Tongue (tissue), 2 donors: Measurements from ENCODE around the gene ACAD10. TPM values are rescaled to one million over a fixed set of nuclear protein-coding genes. Genes with fewer than 3 reads are reported as not detected.
"Not testable (repeated sequence)": the region's sequence is repeated elsewhere in the genome, so short reads cannot be mapped to it uniquely, and the experiment has no call there.

ENCODE experiments used
- DNase-seq: peaks from one replicate; pipeline ENCODE4 v3.0.0-alpha.2; 2015
- total RNA-seq: library from RNA; depleted of rRNA; stranded (reverse); fragments of >200 nt; gene quantifications from one replicate; pipeline ENCODE4 v1.2.3, GENCODE V29; 2014

The ACAD10 gene
- 21.2 TPM for total RNA-seq

DNA sequence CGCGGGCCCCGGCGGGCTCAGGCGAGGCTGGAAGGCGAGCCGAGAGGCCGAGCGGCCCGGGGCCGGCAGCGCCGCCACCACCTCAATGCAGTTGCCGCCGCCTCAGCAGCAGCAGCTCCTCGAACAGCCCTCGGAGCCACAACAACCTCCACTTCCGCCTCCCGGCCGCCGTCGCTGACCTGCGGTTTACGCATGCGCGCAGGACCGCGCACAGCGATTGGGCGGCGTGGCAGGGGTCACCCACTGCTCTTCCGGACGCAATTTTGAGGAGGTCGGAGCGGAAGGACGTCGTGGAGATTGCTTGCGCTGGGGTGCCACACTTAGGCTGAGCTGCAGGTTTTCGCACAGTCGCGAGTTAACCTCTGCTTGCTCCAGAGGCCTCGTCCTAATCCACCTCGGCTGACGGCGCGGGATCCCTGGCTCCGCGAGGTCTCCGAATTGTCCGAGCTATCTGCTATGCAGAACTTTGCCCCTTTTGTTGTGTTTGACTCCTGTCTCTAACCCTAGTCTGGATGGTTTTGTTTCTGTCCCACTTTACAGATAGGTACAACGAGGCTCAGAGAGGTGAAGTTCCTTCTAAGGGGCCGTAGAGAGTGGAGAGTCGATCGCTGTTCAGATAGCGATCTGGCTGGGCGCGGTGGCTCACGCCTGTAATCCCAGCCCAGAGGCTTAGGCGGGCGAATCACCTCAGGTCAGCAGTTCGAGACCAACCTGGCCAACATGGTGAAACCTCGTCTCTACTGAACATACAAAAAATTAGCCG lies at the start of gene ACAD10, which contains the start of gene BRAP:
Gene ACAD10, plus strand, starts transcription at position 243 of the 763 bp plus-strand sequence. CDS start 6,657 bp downstream, outside the sequence.
Gene BRAP, minus strand, starts transcription at position 146 of the 763 bp plus-strand sequence. CDS start 164 bp downstream, outside the sequence.
- DNase-seq: peak; percentile 97

GRCh38 chr12:111636209-111636945 lies 49.5 kb upstream of the ACAD10 start:
- peak; percentile 96 for DNase-seq

DNA sequence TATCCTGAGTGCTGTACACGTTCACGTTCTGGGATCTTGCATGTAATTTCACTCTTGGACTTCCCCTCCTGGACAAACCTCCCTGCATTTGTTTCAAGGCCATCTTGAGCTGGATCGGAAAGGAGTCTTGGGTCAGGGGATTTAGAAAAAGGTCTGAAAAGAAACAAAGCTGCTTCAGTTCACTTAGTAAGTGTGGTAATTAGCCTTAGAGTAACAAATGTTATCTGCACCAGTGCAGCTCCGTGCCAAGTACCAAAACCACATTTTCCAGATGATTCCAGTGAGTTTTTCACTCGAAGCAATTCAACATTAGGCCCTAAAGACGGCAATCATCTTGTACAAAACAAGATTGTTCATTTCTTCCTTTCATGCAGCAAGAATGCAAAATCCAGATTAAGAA lies 47.3 kb upstream of the ACAD10 start:
- peak; percentile 26 for DNase-seq

DNA sequence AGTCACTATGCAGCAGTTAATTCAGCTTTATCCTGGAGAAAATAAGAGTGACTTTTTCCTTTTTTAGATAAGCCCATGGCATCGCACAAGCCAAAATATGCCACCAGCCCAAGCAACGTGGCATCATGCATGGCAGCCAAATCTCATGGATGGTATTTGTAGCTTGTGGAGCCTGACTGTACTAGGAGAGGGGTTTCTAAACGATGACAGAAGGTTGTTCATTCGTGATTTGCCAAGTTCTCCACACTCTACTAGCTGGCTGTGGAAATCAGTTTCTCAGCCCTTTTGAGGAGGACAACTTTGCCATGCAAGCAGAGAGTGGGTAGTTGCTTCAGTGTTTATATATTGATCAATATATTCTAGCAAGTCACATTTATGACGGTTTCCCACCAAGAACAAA lies 45.3 kb upstream of the ACAD10 start:
- no peak for DNase-seq

DNA sequence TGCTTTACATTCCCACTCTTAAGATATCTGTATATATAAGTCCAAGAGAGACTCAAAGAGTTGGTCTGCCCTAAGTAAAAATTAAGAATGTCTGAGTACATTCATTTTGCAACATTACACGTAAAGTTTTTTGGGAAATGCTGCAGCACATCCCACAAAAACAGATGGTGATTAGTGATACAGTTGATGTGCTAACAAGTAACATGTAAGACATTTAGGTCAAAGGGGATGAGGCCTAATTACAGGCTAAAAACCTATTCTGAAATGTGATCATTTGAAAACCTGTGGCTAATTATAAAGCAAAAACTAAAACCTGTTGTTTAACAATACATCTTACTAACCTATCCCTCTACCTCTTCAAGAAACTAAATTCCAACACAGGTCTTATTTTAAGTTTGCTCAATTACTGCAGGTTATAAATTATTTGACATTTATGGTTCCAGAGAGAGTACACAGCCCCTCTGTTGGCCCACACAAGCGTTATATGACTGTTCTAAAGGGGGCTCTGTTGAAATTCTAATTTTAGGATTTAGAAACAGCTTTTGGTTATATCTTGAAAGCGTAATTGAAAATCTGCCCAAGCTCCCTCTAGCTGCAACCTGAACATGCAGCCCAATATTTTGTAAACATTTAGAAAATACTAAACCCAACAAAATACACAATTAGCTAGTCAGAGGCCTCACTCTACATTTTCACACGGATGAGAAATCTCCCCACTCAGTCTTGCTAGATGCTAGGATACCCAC lies 43.0 kb upstream of the ACAD10 start:
- DNase-seq: no peak

GRCh38 chr12:111643427-111643826 lies 42.4 kb upstream of the ACAD10 start:
- no peak for DNase-seq

DNA sequence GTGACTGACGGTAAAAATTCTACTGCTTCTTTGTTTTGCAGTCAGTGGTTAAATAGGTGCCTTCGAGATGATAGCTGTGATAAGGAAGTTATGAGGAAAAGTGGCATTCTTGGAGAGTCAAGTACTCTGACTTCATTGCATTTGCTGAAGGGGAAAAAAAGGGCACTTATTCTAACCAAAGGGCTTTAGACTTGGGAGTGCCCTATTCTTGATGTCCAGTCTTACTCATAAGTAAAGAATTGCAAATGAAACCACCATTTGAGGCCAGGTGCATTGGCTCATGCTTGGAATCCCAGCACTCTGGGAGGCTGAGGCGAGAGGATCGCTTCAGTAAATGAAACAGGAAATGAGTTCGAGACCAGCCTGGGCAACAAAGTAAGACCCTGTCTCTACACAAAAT lies 40.4 kb upstream of the ACAD10 start:
- DNase-seq: no peak

GRCh38 chr12:111650912-111651311 lies 34.9 kb upstream of the ACAD10 start:
- DNase-seq: no peak

GRCh38 chr12:111652530-111652929 lies 33.3 kb upstream of the ACAD10 start:
- not testable (repeated sequence) for DNase-seq

DNA sequence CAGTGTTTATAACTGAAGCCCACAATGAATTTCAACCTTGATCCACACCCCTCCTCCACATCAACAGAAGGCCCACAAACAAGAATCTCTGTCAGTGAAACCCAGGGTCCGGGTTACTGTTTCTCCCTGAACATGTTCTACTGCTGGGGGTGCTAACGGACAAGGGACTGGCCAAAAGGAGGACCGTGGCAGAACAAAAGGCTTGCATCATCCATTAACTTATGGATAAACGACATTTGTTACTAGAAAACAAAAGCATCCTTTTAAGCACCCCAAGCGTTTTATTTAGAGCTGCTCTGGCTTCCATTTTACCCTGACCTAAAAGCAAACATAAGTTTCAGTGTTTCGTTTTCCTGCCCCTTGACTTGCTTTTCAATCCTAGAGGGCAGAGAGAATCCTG lies 32.3 kb upstream of the ACAD10 start:
- no peak for DNase-seq

DNA sequence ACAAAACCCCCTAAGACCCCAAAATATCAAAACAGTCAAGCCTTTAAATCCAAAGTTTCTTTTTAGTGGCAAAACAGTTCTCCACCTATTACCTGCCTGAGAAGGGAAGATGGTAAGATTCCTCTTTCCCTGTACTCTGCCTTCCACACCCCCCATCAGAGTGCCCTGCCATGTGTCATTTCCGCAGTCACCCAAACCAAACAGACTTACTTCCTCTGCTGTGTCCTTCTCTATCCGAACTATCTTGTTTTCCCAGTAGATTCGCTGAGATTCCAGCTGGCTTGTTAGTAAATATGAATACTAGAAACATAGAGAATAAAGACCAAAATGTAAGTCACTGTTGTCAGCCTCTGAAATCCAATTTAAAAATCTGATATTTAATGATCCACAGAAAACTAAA lies 30.5 kb upstream of the ACAD10 start:
- no peak for DNase-seq

DNA sequence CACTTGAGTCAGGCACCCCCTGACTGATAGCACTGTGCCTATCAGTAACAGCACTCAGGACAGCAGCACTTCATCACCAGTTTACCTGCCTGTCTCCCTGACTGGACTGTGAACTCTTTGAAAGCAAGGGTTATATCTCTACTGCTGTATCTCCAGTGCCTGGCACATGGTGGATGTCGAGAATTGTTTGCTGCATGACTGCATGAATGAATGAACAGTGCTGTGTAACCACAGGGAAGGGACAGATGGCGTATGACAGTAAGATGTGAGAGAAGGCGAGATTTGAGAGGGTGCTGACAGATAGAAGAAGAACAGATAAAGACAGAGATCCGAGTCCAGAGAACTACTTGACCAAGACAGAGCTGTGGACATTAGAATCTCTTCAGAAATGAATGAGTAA lies 29.8 kb upstream of the ACAD10 start:
- no peak for DNase-seq

DNA sequence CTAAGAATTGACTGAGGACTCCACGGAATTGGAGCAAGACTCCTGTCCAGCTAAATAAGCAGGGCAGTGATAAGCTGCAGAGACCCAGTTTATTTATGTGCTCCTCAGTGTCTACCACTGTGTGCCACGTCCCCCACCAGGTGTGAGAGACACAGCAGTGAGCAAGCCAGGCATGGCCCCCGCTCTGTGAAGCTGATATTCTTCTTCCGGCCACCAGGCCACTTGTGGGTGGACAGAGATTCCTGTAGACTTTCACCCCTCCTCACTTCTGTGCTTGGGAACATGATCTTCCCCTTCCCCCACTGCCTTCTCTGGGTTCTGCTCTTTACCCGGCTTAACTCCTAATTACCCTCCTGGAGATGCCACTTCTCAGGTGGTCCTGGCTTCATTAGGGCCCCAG lies 21.4 kb upstream of the ACAD10 start:
- DNase-seq: no peak

DNA sequence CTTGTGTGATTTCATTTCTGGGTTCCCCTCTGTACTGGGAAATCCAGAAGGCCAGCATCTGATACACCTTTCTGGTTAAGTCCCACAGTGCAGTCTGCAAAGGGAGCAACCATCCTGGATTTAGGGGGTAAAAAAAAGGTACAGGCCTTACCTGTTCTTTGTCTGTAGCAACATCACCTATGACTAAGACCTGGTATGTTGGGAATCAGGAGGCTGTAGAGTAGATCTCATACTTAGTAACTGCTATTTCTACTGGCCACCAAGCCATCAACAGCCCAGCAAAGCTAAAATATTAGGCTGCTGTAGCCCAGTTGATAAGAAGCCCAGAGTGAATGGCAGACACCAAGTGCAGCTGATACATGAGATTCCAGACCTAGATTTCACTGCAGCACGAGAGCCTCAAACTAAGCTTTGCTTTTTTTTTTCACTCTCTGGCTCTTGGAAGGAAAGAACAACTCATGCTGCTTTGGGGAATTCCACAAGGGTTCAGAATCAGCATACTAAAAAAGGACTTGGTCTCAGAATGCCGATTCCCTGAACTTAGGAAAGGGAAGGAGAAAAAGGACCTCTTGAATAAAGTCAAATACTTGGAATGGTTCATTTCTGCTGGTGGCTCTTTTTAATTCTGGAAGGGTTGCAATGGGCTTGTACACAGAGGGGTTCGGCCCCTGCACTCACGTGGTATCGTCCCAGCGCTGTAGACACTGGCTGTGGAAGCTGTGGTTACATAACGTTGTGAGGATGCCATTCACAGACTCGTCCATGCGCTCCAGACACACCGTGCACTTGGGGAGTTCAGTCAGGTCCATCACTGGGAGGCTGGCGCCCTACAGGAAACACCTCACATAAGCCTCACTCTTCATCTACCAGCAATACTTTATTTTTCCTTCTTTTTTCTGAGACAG lies 20.6 kb upstream of the ACAD10 start:
- no peak for DNase-seq

DNA sequence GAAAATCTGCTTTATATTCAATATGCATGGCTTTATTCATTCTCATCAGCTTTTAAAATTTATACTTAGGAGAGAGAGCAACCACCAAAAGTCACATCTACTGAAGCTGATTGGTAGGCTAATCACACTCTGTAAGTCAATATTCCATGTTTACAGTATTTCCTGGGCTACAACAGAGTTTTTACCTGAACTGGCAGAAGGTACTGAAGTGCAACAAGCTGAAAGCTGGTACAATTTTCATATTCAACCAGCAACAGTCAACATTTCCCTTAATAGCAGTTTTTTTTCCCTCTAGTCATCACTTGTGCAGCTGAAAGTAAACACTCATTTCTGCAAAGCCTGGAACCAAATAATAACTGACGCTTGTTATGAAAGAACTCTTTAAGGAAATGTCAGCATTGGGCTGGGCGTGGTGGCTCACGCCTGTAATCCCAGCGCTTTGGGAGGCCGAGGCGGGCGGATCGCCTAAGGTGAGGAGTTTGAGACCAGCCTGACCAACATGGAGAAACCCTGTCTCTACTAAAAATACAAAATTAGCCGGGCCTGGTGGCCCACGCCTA lies 13.0 kb upstream of the ACAD10 start:
- no peak for DNase-seq

- peak; percentile 46 for DNase-seq
These were observed 12.3 kb upstream of the ACAD10 start for GRCh38 chr12:111673503-111673902.

- no peak for DNase-seq
These were observed 8.7 kb upstream of the ACAD10 start for GRCh38 chr12:111677186-111677585.

DNA sequence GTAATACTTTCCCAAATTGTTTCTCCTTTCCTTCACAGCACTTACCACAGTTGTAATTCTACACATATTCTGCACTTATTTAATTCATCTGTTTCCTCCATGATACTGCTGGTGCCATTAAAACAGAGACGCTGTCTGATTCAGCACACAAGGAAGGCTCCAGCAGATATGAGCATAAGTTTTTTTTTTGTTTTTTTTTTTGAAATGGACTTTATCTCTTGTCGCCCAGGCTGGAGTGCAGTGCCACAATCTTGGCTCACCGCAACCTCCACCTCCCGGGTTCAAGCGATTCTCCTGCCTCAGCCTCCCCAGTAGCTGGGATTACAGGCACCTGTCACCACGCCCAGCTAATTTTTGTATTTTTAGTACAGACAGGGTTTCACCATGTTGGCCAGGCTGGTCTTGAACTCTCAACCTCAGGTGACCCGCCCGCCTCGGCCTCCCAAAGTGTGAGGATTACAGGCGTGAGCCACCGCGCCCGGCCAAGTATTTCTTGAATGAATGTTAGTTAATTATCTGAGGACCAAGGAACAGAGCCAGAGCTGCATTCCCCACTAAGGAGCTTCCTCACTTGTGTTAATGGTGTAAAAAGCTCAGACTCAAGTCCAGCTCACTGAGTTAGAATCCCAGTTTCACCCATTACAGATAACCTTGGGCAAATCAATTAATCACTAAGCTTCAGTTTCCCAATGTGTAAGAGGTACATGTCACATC lies 1.2 kb upstream of the ACAD10 start:
- DNase-seq: not testable (repeated sequence)

DNA sequence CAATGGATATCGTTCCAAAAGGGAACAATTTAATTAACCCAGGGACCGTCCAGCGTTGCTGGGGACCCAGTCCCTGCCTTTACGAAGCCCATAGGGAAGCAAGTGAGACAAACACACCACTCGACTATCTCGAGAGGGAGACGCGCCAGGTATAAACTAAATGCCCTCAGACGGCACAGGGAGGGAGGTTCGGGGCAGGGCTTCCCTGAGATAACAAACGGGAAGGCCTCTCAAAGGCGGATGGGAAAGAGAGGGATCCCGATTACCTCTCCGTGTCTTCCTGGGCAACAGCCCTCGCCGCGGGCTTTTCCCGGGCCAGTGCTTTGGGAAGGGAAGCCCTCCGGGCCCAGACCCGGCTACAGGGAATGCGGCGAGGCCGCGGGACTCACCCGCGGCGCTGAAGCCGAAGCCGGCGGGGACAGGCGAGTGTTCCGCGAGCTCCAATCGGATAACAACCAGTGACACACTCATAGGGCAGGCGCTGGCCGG lies 487 bp upstream of the ACAD10 start:
- peak; percentile 9 for DNase-seq

- no peak for DNase-seq
These were observed 787 bp downstream of the ACAD10 start for GRCh38 chr12:111686574-111687105.
